Bronchial epithelial cell (primary cell): Measurements from ENCODE around the gene CLN6. TPM values are rescaled to one million over a fixed set of nuclear protein-coding genes. Genes with fewer than 3 reads are reported as not detected.

ENCODE experiments used
- DNase-seq: peaks from one replicate; pipeline ENCODE4 v3.0.0-alpha.2; 2010; ENCODE audit warnings: low read depth
- FAIRE-seq: peaks from 2 replicates; lab custom pipeline; 2011; peaks lifted over from hg19 to GRCh38; lab: Jason Lieb, UNC
- H3K27me3 ChIP-seq: 2 replicates; pipeline ENCODE4 v1.5.1; 2011; ENCODE audit warnings: low read length; ENCODE audit not compliant: control insufficient read depth, insufficient read depth
- H3K36me3 ChIP-seq: 2 replicates; pipeline ENCODE4 v1.5.1; 2011; ENCODE audit warnings: low read length; ENCODE audit not compliant: control insufficient read depth, insufficient read depth
- H3K4me3 ChIP-seq: 2 replicates; pipeline ENCODE4 v1.5.1; 2011; ENCODE audit warnings: mild to moderate bottlenecking, low read depth, low read length, control low read depth
- CTCF ChIP-seq: IDR thresholded peaks from 2 replicates; pipeline ENCODE4 v1.5.1; 2011; ENCODE audit warnings: mild to moderate bottlenecking, moderate library complexity, low read length, control low read depth, inconsistent platforms; ENCODE audit not compliant: insufficient read depth, severe bottlenecking
- total RNA-seq: library from RNA; depleted of rRNA; stranded (reverse); fragments of >200 nt; gene quantifications from 2 replicates; pipeline ENCODE4 v1.2.1, GENCODE V29; 2014

Gene CLN6
- total RNA-seq, 1 donor from 2014 or later: 8.2 TPM

GRCh38 chr15:68184616-68185480 is 44.7 kb downstream of the CLN6 start:
- FAIRE-seq: peak; percentile 72
- no peak for DNase-seq
- no peaks in the 10 kb centered on the region for H3K27me3 ChIP-seq

GRCh38 chr15:68183616-68184315 is 45.8 kb downstream of the CLN6 start:
- no peak for TF ChIP-seq CTCF
- H3K4me3 ChIP-seq: no peak overlapping the region
- DNase-seq (peak; percentile 12), FAIRE-seq (no peak)
- no peaks in the 10 kb centered on the region for H3K27me3 ChIP-seq
- H3K36me3 ChIP-seq: peaks cover 5% of the 10 kb centered on the region

More at GRCh38 chr15:68184616-68185480, 44.7 kb downstream of the CLN6 start:
- no peak overlapping the region for H3K4me3 ChIP-seq
- TF ChIP-seq CTCF: no peak
- H3K36me3 ChIP-seq: peaks cover 5% of the 10 kb centered on the region

GRCh38 chr15:68177742-68178141 is 51.8 kb downstream of the CLN6 start:
- DNase-seq (no peak), FAIRE-seq (no peak)
- H3K36me3 ChIP-seq: peaks cover 7% of the 10 kb centered on the region
- no peaks in the 10 kb centered on the region for H3K27me3 ChIP-seq
- H3K4me3 ChIP-seq: no peak overlapping the region
- TF ChIP-seq CTCF: no peak

GRCh38 chr15:68176601-68177000 is 52.9 kb downstream of the CLN6 start:
- no peak for FAIRE-seq
- Histone ChIP-seq H3K27me3 (no peaks in the 10 kb centered on the region), H3K4me3 (no peak overlapping the region), H3K36me3 (peaks cover 7% of the 10 kb centered on the region)
- TF ChIP-seq CTCF: no peak
- no peak for DNase-seq

GRCh38 chr15:68175526-68175925 is 54.0 kb downstream of the CLN6 start:
- H3K4me3 ChIP-seq: no peak overlapping the region
- no peak for FAIRE-seq

More at GRCh38 chr15:68175526-68175925, 54.0 kb downstream of the CLN6 start:
- H3K36me3 ChIP-seq: peaks cover 3% of the 10 kb centered on the region
- DNase-seq: no peak
- H3K27me3 ChIP-seq: no peaks in the 10 kb centered on the region
- TF ChIP-seq CTCF: no peak
